HCEC 1CT (cell line): ENCODE measurements around the gene ARHGAP26.

Source experiments
- DNase-seq: peaks from one replicate; pipeline ENCODE4 v3.0.0-alpha.2; 2017

Gene ARHGAP26

DNA sequence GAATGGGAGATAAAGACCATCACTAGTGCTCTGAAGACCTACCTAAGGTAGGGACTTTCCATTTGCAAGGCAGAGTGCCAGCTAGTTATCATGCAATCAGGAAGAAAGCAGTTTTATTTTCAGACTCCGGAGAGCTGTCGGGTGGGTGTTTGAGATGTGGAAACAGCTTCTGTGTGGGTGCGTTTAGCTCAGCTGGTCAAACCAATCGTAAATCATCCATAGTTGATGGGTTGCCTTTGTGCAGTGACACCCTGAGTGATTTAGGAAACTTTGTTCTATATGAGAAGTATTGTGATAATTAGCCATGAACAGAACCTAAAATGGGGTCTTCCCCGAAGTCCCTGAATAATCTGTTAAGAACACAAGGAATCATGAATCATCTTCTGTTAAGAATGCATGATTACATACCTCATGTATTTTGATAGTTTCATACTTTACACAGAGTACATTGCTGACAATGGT lies 284.3 kb downstream of the ARHGAP26 start:
- DNase-seq, result peak; percentile 57

DNA sequence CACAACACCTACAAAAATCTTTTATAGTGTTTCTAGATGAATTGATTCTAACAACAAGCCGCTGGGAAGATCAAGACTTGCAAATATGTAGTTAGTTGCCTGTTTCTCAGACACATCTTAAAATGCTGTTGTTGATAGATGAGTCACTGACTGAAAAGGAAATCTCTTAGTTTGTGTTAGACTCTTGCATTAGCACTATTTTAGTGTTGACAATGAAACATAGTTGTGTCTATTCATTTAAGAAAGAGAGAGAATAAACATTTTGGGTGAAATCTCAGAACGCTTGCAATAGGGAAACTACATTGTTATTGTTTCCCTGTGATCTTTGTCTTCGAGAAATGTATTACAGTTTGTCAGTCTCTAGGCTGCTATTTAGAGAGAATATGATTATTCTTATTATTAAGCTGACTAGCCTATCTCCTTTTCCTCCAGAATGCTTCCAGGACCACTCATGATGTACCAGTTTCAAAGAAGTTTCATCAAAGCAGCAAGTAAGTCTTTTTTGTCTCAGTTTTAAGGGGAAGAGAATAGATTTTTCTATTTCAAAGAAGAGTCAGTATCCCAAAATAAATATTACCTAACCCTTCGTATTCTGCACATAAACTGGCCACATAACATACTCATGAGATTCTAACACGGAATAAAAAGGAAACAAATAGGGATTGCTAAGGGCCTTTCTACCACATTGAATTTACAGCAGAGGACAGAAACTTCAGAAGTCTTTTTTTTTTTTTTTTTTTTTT lies 285.6 kb downstream of the ARHGAP26 start:
- DNase-seq, result peak; percentile 71

DNA sequence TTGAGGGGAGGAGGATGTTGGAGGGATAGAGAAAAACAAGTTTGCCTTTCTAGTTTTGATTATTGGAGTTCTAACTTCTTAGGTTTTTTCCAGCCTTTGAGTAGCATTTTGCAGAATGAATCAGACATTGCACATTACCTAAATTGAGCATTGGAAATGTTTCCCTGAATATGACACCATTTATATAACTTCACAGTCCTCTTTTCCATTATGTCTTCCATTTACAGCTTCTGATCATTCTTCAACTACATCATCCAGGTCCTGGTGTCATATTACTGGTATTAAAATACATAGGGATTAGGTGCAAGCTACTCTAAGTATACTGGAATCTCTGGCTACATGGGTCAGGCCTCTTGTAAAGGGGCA lies 286.1 kb downstream of the ARHGAP26 start:
- DNase-seq, result peak; percentile 67

DNA sequence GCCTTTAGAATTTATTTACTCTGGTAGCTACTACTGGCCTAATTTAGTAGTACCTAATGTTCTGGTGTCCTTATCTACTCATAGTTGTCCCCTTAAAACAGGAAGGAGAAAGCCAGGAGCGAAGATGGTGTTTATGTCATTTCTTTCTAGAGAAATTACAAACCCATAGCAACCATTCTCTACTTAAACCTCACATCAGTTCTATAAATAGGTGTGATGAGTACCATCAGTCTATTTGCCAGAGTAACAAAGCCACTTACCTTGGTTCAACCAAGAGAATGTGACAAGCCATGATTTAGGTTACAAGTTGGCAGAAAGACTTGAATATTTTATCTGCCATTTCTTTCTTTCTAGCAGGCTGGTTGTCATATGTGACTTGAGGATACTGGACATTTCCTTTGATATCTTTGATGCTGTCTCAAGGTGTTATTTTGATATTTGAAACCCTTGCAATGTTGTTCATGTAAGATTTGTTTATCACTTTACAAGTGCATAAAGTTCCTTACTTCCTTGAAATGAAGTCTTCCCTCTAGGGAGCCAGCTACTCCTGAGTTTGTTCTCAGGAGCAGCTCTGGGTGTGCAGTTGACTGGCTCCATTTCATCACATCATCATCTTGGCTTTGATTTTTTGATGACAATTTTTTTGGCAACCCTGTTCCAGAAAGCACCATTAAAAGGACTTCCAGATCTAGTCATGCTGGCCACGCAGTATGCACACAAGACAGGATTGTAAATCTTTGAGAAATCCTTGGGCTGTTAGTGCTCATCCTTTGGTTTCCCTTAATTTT lies 286.8 kb downstream of the ARHGAP26 start:
- DNase-seq, result no peak

DNA sequence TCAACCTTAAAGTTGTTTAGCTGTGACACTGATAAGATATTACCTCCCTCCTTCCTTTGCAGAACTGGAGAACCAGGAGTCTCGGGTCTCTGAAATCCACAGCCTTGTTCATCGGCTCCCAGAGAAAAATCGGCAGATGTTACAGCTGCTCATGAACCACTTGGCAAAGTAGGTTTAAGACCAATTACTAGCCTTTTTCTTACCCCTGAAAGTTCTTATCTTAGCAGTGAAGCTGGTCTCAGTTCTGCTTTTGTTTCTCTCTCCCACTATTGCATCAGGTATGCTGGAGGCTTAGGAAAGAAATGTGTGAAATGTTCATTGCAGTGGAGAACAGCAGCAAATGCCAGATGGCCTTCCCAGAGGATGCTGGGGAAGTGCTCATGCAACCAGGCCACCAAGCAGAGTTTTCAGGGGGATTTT lies 287.4 kb downstream of the ARHGAP26 start:
- DNase-seq, result no peak

DNA sequence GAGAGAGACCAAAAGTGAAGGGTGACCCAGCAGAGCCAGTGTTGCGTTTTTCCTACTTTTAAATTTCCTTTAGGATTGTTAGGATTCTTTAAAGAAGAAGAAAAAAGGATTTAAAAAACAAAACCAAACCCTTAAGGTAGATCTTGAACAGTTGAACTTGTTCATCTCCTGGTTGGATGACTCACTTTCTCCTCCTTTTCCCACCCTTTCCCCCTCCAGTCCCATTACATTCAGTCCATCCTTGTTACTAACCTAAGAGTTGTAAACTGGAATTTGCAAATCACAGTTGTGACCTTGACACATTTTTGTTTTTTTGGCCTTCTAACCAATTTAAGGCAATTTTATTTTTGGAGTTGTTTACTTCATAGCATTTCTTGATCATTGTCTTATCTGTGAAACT lies 289.2 kb downstream of the ARHGAP26 start:
- DNase-seq, result no peak

DNA sequence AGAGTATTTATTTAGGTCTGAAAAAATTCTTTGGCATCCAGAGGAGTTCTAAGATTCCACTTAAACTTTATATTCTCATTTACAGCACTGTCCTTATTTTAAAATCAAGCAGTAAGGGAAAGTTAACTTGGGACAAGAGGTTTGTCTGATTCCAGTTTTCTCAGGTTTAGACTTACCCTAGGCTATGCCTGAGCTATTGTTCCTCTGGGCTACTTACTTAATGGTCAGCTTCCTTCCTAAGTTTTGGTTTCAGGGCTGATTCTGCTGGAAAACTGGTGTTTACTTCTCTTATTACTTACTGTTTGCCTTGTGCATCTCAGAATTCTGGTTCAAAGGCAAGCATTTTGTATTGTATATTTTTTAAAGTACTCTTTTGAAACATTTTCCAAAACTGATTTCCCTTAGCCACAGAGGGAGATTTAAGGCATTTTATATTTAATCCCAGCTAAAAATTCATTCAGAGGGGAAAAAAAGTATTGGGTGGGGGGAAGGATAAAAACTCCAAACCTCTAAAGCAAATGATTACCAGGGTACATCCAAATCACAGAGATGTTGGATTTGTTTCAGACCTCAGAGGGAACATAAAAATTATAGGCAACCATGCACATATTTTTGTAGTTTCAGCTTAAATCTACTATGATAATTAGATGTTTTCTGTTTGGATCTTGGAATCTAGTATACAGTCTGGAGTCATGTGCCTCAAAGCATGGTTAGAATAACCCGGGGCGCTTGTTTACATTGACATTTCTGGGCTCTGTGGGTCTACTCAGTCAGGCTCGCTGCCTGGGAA lies 290.0 kb downstream of the ARHGAP26 start:
- no peak for DNase-seq

DNA sequence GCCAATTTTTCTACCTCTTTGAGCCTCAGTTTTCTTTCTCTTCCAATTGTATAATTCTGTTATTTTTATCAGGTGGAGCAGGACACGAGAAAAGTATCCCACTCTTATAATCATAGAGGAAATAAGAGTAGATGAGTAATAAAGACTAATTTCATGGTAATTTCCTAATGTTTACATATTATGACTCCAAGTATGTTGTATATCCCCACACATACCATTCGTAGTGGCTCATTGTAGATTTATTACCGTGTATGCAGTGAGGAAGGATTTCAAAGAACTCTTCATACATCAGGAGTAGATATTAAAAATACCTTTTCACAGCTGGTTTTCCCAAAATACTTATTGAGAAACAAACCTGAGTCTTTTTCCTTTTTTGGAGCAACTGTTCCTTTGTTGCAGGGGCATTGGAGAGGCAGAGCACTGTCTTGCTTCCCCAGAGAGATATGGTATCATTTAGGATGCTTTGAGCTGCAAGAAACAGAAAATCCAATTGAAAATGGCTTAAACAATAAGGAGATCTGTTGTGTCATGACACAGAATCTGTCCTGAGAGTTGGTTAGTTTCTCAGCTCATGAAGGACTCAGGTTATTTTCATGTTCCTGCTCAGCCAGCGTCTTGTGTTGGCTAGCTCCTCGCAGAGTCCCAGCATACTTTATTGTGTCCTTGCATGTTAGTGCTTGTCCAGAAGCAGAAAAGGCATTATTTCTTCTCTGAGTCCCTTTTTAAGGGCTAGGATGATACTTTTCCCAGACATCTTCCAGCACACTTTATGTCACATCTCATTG lies 291.2 kb downstream of the ARHGAP26 start:
- peak; percentile 96 for DNase-seq

DNA sequence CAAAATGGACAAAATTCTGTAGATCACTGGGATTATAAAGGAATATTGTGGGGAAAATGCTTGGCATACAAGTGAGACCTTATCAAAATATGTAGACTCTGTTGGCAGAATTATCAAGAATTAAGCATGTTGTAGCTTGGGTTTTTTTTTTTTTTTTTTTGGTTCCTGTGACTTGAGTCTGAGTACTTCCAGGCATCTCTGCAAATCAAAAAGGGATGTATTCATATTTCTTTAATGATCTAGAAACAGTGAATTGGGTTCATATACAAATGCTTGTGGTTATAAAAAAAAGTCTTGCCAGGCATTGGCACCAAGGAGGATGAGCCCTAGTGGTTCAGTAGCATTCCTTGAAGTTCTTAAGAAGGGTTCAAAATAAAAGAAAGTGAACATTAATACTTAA lies 292.2 kb downstream of the ARHGAP26 start:
- no peak for DNase-seq

DNA sequence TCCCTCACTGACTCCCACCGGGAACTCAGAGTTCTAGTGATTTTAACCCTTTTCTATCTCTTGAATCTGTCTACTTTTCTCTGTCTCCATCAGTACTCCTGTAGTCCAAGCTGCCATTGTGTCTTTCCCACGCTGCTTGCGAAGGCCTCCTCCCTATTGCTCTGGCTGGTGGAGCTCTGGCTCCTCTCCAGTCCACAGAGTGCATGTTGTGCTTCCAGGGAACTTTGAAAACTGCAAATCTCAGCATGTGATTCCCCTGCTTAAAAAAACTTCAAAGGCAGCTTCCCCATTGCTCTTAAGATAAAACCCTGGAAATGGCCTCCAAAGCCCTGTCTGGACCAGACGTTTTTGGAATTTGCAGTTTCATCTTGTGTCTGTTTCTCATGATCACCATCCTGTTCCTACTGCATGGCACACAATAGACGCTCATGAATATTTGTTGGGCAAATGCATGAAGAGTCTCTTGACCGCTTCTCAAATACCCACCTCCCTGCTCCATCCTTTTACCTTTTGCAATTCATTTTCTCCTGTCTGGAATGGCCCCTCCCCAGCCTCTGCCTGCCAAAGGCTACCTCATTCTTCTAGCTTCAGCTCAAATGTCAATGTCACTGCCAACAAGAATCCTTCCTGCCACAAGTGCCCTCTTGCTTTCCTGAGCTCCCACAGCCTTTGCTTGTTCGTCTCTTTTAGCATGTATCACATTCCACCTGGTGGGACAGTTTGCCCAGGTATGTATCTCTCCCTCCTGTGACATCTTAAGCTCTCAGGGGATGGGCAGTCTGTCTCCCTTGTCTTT lies 293.2 kb downstream of the ARHGAP26 start:
- no peak for DNase-seq

DNA sequence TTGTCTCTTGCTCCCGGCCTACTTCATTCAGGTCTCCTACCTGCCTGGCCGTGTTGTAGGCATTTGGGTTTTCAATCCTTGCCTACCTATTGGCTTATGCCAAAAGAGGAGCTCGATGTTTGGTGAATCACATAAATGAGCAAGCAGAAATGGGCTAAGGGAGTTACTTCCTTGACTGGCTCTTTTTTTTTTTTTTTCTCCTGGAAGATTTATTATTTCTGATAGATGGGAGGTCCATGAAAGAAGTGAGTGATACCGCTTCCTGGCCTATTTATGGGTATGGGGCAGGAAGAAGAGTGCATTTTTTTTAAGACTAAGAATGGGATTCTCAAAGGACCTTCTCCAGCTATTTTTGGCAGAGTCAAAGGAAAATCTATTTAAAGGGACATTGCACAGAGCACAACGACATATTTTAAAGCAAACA lies 294.1 kb downstream of the ARHGAP26 start:
- DNase-seq, result peak; percentile 88

DNA sequence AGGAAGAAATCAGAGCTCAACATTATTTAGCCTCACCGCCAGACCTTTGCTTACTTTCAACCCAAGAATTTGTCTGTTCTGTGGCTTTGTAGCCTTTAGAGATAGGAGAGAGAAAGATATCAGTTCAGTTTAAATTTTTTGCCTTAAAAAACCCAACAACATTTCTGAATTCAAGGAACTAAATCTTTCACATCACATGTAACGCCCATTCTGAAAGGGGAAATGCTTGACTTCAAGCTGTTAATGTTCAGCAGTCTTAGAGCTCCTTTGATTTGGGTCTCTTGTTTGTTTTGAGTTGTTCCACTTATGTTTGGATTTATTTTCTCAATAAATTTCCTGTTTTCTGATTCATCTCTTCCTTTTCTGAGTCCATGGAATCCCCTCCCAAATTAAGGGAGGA lies 294.5 kb downstream of the ARHGAP26 start:
- DNase-seq, result peak; percentile 28

DNA sequence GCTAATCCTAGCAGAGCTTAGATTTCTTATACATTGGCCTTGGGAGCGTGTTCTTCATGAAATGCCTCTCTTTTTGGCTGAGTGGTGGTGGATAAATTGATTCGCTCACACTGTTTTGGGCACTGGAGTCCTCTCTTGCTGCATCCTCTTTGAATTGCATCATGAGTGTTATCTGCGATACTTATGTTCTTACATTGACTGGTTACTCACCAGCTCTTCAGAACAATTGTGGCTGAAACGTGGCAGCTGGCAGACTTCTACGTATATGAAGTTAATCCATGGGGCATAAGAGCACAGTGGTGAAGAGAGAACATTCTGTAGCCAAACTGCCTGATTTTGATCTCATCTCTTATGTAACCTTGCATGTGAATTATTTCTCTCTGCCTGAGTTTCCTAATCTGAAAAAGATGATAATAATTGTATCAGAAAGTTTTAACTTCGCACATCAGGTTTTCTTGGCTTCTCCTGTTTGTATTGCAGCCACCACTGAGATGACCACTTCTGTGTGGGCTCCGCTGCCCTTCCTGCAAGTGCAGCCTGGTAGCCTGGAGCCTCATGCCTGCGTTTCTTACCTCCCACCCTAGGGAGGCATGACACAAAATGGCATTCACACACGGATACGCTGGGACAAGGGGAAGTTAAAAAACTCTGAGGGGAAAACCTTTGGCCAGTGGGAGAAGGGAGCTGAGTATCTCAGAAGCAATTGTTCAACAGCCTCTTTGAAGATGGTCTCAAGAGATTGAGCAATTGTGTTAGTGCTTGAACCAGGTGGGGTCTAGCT lies 295.2 kb downstream of the ARHGAP26 start:
- DNase-seq, result peak; percentile 88

DNA sequence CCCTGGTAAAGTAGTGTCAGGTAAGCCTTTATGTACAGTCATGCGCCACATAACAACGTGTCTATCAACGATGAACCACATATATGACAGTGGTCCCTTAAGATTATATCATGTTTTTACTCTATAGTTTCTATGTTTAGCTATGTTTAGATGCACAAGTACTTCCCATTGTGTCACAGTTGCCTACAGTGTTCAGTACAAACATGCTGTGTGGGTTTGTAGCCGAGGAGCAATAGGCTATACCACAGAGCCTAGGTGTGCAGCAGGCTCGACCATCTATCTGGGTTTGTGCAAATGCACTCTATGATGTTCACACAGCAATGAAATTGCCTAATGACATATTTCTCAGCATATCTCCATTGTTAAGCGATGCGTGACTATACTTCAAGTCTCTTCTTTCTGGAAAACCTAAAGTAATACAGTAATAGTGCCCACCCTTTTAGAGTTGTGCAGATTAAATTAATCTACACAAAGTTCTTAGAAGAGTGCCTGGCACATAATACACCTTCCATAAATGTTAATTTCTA lies 295.9 kb downstream of the ARHGAP26 start:
- DNase-seq, result no peak

DNA sequence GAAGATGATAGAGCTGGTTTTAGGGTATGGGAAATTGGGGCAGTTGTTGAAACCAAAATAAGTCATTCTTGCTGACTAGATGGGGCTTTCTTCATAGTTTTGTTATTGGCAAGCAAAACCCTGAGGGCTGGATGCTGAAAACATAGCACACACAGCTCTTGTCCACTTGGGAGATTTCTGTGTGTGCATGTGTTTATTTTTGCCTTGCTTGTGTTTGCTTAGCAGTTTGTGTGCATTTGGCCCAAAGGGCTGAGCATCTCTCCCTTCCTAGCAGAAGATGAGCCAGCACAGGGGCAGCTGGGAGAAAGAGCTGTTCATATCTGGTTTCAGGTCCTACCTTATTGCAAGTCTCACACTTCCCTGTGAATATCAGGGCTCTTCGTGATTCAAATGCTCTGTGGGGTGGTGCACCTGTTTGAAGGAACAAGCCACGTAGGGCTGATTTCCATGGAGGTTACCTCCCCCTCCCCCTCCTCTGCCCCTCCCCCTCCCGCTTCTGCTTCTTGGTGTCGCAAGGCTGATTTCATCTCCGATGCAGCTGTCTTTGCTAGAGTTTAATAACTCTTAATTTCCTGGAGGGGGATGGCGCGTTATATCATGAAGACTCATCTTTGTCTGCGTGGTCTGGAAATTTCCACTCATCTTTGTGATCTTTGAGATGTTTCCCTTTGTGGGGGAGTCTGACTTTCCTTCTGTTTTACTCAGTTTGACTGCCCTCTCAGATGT lies 296.5 kb downstream of the ARHGAP26 start:
- DNase-seq, result no peak

DNA sequence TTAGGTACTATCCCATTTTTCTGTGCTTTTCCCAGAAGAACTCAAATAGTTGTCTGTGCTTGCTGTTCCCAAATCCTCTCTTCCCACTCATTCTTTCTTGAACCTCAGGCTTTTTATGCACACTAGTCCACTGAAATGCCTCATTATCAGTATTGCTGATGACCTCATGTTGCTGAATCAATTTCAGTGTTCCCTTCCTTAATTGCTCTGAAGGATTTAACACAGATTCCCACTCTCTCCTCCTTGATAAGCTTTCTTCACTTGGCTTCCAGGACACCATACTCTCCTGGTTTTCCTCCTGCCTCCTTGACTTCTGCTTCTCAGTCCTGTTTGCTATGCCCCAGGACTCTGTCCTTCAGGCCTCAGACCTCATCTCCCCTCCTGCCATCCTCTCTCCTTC lies 298.5 kb downstream of the ARHGAP26 start:
- DNase-seq, result no peak

DNA sequence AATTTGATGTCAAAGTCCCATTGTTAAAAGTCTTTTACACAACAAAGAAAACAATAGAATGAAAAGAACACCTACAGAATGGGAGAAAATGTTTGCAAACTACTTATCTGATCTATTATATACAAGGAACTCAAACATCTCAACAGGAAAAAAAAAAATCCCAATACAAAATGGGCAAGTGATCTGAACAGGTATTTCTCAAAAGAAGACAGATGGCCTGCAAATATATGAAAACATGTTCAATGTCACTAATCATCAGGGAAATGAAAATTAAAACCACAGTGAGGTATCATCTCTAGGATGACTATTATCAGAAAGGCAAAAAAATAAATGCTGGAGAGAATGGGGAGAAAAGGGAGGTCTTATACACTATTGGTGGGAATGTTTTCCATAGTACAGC lies 301.8 kb downstream of the ARHGAP26 start:
- DNase-seq, result no peak

DNA sequence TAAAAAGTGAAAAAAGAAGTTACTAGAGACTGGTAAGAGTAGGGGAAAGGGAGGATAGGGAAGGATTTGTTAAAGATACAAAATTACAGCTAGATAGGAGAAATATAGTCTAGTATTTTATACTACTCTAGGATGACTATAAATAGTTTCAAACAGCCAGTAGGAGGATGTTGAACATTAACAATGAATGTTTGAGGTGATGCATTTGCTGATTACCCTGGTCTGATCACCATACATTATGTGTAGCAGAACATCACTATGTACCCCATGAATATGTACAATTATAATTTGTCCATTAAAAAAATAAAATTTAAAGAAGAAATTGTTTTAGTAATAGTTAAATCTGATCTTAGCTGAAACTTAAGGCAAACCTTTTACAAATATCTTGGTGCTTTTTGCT lies 302.6 kb downstream of the ARHGAP26 start:
- no peak for DNase-seq

DNA sequence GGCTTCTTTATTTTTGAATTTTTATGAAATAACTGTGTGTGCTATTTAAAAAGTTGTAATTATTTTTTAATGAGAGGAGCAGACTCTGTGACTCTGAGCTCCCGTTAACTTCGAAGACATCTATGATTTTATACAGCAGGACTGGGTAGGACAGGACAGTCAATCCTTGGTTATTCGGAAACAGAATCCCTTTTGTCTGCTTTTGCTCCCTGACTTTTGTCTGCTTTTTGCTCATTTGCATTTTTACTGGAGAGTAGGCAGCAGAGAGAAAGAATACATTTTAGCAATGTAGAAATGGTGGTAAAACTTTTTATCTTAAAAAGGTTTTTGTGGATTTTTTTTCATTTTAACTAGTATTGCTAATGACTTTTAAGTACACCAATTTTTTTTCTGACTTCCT lies 303.6 kb downstream of the ARHGAP26 start:
- DNase-seq, result no peak

DNA sequence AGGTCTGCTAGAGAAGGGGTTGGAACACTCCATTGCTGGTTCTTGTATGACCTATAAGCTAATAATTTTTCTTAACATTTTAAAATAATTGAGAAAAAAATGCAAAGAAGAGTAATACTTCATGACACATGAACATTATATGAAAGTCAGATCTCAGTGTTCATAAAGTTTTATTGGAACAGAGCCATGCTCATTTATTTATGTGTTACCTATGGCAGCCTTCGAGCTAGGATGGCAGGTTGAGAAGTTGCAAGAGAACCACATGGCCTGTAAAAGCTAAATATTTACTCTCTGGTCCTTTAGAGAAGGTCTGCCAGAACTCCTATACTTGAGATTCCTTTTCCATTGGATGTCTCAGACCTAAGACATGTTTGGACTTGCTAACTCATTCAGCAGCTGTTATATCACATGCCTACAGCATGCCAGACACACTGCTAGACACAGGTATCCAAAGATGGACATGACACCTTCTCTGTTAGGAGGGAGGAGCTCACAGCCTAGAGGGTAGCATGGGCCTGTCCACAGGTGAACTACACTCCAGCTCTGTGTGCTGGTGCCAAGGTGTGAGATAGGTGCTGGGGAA lies 304.3 kb downstream of the ARHGAP26 start:
- no peak for DNase-seq
